SU-DHL-6 (cell line): ENCODE measurements around the gene PPP1R12A.
"Not testable (repeated sequence)": the region's sequence is repeated elsewhere in the genome, so short reads cannot be mapped to it uniquely, and the experiment has no call there.

Source experiments
- H2AFZ ChIP-seq: fragments of 200-600 bp; sonication (generic); 2 replicates; pipeline ENCODE4 v1.6.1; 2014; ENCODE audit warnings: low read depth, mild to moderate bottlenecking, moderate library complexity, mixed read lengths, antibody characterized with exemption, low read length; ENCODE audit not compliant: severe bottlenecking
- H3F3A ChIP-seq: fragments of 200-600 bp; shearing (Covaris generic); 2 replicates; pipeline ENCODE4 v1.6.0; 2016; ENCODE audit warnings: antibody characterized with exemption, mild to moderate bottlenecking; ENCODE audit not compliant: insufficient read depth
- H3K27ac ChIP-seq: fragments of 200-600 bp; sonication (generic); 2 replicates; pipeline ENCODE4 v1.5.1; 2016; ENCODE audit warnings: low read depth, mild to moderate bottlenecking, low read length, moderate library complexity, mixed read lengths
- H3K27me3 ChIP-seq: fragments of 200-600 bp; sonication (generic), shearing (Covaris generic); 2 replicates; pipeline ENCODE4 v1.6.0; 2014; ENCODE audit warnings: mild to moderate bottlenecking, low read length
- H3K36me3 ChIP-seq: fragments of 200-600 bp; sonication (generic); 2 replicates; pipeline ENCODE4 v1.6.1; 2014; ENCODE audit warnings: mild to moderate bottlenecking, low read length, mixed read lengths
- H3K4me2 ChIP-seq: fragments of 300-600, 200-600 bp; shearing (Covaris generic), sonication (generic); 2 replicates; pipeline ENCODE4 v1.6.0; 2014; ENCODE audit warnings: low read length, low read depth, mild to moderate bottlenecking; ENCODE audit not compliant: poor library complexity, severe bottlenecking
- H3K4me3 ChIP-seq: fragments of 200-600 bp; sonication (generic); 2 replicates; pipeline ENCODE4 v1.5.1; 2014; ENCODE audit warnings: antibody characterized with exemption, low read length, mild to moderate bottlenecking, mixed read lengths; ENCODE audit not compliant: insufficient read depth, poor library complexity, severe bottlenecking
- H3K79me2 ChIP-seq: fragments of 200-600 bp; sonication (generic); 2 replicates; pipeline ENCODE4 v1.6.1; 2014; ENCODE audit warnings: mild to moderate bottlenecking, low read length, moderate library complexity; ENCODE audit not compliant: insufficient read depth
- H3K9ac ChIP-seq: fragments of 200-600 bp; sonication (generic); 2 replicates; pipeline ENCODE4 v1.7.0; 2014; ENCODE audit warnings: mild to moderate bottlenecking, low read length
- H3K9me2 ChIP-seq: fragments of 200-600 bp; sonication (generic); replicated peaks from 2 replicates; pipeline ENCODE4 v1.6.1; 2014; ENCODE audit warnings: low read length; ENCODE audit not compliant: insufficient read depth
- H3K9me3 ChIP-seq: fragments of 200-600 bp; sonication (generic); 2 replicates; pipeline ENCODE4 v1.6.1; 2014; ENCODE audit warnings: low read length, mixed read lengths; ENCODE audit not compliant: insufficient read depth
- H4K20me1 ChIP-seq: fragments of 200-600 bp; sonication (generic); 2 replicates; pipeline ENCODE4 v1.6.1; 2014; ENCODE audit warnings: low read depth, mild to moderate bottlenecking, antibody characterized with exemption, low read length, moderate library complexity, mixed read lengths
- EZH2phosphoT487 ChIP-seq: fragments of 200-600 bp; sonication (generic), shearing (Covaris generic); conservative IDR thresholded peaks from 2 replicates; pipeline ENCODE4 v1.6.1; 2018; ENCODE audit warnings: mild to moderate bottlenecking, antibody characterized with exemption, low read length, moderate library complexity, mixed read lengths
- TF ChIP-seq, protein P1 (sequence below): fragments of 200-600 bp; sonication (generic); IDR thresholded peaks from one replicate; pipeline ENCODE4 v1.5.1; 2017; ENCODE audit warnings: antibody characterized with exemption, mild to moderate bottlenecking, low read length, moderate library complexity; ENCODE audit not compliant: insufficient read depth, poor library complexity, severe bottlenecking

PPP1R12A gene

DNA sequence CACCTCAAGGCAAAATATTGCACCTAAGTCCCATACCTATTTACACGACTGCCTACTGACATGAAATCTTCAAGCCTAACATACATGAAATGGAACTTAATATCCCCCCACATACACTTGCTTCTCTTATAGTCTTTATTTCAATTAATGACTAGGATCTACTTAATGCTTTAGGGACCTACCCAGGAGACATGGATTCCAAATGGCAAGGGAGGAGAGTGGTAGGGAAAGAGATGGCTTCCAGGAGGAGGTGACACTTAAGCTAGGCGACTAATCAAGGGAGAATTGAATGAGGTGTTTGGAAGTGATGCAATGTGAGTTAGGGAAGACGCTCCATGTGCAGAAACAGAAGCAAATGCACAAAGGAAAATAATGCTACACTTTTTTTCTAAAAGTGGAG lies 9.7 kb upstream of the PPP1R12A start:
- H3F3A ChIP-seq = no peaks in the 10 kb centered on the region
- H3K9ac ChIP-seq = no peak overlapping the region
- TF ChIP-seq, protein P1, sequence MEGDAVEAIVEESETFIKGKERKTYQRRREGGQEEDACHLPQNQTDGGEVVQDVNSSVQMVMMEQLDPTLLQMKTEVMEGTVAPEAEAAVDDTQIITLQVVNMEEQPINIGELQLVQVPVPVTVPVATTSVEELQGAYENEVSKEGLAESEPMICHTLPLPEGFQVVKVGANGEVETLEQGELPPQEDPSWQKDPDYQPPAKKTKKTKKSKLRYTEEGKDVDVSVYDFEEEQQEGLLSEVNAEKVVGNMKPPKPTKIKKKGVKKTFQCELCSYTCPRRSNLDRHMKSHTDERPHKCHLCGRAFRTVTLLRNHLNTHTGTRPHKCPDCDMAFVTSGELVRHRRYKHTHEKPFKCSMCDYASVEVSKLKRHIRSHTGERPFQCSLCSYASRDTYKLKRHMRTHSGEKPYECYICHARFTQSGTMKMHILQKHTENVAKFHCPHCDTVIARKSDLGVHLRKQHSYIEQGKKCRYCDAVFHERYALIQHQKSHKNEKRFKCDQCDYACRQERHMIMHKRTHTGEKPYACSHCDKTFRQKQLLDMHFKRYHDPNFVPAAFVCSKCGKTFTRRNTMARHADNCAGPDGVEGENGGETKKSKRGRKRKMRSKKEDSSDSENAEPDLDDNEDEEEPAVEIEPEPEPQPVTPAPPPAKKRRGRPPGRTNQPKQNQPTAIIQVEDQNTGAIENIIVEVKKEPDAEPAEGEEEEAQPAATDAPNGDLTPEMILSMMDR = no peak
- no peak for TF ChIP-seq EZH2phosphoT487
- H3K36me3 ChIP-seq = no peaks in the 10 kb centered on the region
- no peaks in the 10 kb centered on the region for H3K27me3 ChIP-seq
- no peaks in the 10 kb centered on the region for H4K20me1 ChIP-seq
- no peak overlapping the region for H3K27ac ChIP-seq
- no peak overlapping the region for H3K4me2 ChIP-seq
- H3K4me3 ChIP-seq = no peak overlapping the region
- H2AFZ ChIP-seq = no peak overlapping the region
- H3K79me2 ChIP-seq = no peaks in the 10 kb centered on the region
- H3K9me3 ChIP-seq = no peaks in the 10 kb centered on the region
- no peaks in the 10 kb centered on the region for H3K9me2 ChIP-seq

DNA sequence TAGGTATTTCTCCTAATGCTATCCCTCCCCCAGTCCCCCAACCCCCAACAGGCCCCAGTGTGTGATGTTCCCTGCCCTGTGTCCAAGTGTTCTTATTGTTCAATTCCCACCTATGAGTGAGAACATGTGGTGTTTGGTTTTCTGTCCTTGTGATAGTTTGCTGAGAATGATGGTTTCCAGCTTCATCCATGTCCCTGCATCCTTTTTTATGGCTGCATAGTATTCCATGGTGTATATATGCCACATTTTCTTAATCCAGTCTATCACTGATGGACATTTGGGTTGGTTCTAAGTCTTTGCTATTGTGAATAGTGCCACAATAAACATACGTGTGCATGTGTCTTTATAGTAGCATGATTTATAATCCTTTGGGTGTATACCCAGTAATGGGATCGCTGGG lies 7.9 kb upstream of the PPP1R12A start:
- not testable (repeated sequence) for H3K9me3 ChIP-seq, H3K4me2 ChIP-seq, H3K27me3 ChIP-seq, H3K36me3 ChIP-seq, H3K4me3 ChIP-seq, H4K20me1 ChIP-seq, H3F3A ChIP-seq, H2AFZ ChIP-seq, H3K79me2 ChIP-seq, H3K9ac ChIP-seq, H3K9me2 ChIP-seq, H3K27ac ChIP-seq

DNA sequence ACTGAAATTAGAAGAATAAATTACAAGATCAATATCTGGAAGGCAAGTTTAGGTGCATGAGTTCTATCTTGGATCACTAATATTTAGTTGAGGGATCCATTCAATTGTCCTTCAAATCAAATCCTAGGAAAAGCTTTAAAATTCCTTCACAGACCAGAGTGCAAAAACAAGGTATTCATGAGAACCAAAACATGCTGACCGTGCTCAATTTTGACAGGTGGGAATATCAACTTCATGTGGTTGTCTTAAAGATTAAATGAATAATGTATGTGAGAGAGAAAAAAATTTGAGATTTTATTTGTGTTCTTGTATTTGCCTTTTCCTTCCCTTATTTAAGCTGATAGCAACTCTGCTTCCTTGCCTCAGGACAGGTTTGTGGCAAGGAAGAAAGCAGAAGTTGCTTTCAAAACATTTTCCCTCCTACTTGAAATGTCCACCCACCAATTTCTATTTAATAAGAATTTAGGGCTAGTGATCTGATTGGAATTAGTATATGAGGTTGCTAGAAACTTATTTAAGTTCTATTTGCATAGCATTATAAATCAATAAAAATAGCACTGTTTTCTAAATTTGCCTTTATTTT lies 4.9 kb upstream of the PPP1R12A start:
- Histone ChIP-seq H3K4me2 (no peak overlapping the region), H3K27me3 (no peaks in the 10 kb centered on the region), H3K4me3 (no peak overlapping the region), H3F3A (0 out of 2 replicates have a peak, but pooled peaks cover 5% of the 10 kb centered on the region), H3K9ac (no peak overlapping the region), H4K20me1 (no peaks in the 10 kb centered on the region), H3K36me3 (no peaks in the 10 kb centered on the region), H3K79me2 (peaks cover 10% of the 10 kb centered on the region; the same call in 1 of the 2 replicates), H3K9me3 (no peaks in the 10 kb centered on the region), H2AFZ (no peak overlapping the region), H3K9me2 (no peaks in the 10 kb centered on the region), H3K27ac (no peak overlapping the region)
- TF ChIP-seq, protein P1 = no peak
- TF ChIP-seq EZH2phosphoT487 = no peak

DNA sequence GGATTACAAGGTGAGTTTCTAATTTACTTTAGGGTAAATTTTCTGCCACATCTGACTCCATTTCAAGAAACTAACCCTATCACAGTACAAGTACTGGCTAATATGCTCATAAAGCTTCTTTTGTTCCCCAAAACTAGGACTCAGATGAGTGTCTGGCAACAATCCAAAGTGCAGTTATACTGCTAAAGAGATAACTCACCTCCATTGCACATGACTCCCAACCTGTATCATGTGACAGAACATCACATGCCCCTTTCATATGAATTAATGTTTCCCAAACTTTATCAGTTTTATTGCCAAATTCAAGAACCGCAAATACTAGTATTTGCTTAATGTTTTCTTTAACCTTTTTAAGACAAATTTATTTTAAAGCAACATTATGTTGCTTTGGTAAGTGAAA lies 3.9 kb upstream of the PPP1R12A start:
- TF ChIP-seq EZH2phosphoT487 = no peak
- TF ChIP-seq, protein P1 = no peak
- peaks cover 19% of the 10 kb centered on the region for H3K79me2 ChIP-seq

More for the DNA sequence above, 3.9 kb upstream of the PPP1R12A start:
- H2AFZ ChIP-seq = no peak overlapping the region
- no peak overlapping the region for H3K9ac ChIP-seq
- H3K4me3 ChIP-seq = no peak overlapping the region
- H3F3A ChIP-seq = 0 out of 2 replicates have a peak, but pooled peaks cover 5% of the 10 kb centered on the region
- H3K9me2 ChIP-seq = no peaks in the 10 kb centered on the region
- no peaks in the 10 kb centered on the region for H3K9me3 ChIP-seq
- H3K27ac ChIP-seq = no peak overlapping the region
- H3K36me3 ChIP-seq = no peaks in the 10 kb centered on the region
- no peaks in the 10 kb centered on the region for H4K20me1 ChIP-seq
- H3K27me3 ChIP-seq = no peaks in the 10 kb centered on the region
- H3K4me2 ChIP-seq = no peak overlapping the region
